CD4-positive, alpha-beta T cell treated with Interleukin-15 for 4 hours (primary cell): ENCODE measurements around the gene CCAR1.
"Not testable (repeated sequence)": the region's sequence is repeated elsewhere in the genome, so short reads cannot be mapped to it uniquely, and the experiment has no call there.

Experiments used
- DNase-seq: peaks from one replicate; pipeline ENCODE4 v3.0.0-alpha.2; 2020; ENCODE audit warnings: low spot score

Gene CCAR1

GRCh38 chr10:68767407-68767806 is 46.4 kb downstream of the CCAR1 start:
- DNase-seq = not testable (repeated sequence)

DNA sequence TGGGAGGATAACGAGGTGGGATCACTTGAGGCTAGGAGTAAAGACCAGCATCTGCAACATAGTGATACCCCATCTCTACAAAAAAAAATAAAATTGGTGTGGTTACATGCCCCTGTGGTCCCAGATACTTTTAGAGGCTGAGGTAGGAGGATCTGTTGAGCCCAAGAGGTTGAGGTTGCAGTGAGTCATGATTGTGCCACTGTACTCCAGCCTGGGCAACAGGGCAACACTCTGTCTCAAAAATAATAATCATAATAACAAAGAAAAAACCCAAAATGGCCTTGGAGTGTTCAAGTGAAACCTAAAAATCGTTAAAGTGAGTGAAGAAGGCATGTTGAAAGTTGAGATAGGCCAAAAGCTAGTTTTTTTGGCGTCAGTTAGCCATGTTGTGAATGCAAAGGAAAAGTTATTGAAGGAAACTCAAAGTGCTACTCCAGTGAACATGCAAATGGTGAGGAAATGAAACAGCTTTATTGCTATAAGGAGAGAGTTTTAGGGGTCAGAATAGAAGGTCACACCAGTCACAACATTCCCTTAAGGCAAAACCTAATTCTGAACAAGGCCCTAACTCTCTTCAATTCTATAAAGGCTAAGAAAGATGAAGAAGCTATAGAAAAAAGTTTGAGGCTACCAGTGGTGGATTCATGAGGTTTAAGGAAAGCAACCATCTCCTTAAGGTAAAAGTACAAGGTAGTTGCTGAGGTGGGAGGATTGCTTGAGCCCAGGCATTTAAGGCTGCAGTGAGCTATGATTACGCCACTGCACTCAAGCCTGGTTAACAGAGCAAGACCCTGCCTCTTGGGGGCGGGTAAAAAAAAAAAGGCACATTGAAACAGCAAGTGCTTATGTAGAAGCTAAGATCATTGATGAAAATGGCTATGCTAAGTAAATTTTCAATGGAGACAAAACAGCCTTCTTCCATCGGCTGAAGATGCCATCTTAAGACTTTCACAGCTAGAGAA is 60.9 kb downstream of the CCAR1 start:
- no peak for DNase-seq

GRCh38 chr10:68784476-68784875 is 63.4 kb downstream of the CCAR1 start:
- DNase-seq = no peak

DNA sequence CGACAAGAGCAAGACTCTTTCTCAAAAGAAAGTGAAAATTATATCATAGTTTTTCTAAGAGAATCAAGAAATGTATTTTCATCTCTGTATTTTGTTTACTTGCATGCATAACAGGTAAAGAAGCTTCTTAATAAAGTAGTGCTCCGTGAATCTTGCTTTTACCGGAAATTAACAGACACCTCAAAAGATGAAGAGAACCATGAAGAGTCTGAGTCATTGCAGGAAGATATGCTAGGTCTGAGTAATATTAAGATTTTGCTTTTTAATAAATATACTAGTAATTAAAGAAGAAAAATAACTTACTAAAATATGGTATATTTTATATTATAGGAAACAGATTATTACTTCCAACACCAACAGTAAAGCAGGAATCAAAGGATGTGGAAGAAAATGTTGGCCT is 66.8 kb downstream of the CCAR1 start:
- no peak for DNase-seq

DNA sequence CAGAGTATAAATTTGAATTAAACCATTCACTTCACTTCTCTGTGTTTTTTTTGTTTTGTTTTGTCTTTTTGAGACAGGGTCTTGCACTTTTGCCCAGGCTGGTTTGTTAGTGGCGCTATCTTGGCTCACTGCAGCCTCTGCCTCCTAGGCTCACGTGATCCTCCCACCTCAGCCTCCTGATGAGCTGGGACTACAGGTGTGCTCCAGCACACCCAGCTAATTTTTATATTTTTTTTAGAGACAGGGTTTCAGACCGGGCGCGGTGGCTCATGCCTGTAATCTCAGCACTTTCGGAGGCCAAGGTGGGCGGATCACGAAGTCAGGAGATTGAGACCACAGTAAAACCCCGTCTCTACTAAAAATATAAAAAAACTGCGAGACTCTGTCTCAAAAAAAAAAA is 69.4 kb downstream of the CCAR1 start:
- DNase-seq = no peak

- no peak for DNase-seq
Observed at GRCh38 chr10:68792115-68792514, 71.1 kb downstream of the CCAR1 start.

DNA sequence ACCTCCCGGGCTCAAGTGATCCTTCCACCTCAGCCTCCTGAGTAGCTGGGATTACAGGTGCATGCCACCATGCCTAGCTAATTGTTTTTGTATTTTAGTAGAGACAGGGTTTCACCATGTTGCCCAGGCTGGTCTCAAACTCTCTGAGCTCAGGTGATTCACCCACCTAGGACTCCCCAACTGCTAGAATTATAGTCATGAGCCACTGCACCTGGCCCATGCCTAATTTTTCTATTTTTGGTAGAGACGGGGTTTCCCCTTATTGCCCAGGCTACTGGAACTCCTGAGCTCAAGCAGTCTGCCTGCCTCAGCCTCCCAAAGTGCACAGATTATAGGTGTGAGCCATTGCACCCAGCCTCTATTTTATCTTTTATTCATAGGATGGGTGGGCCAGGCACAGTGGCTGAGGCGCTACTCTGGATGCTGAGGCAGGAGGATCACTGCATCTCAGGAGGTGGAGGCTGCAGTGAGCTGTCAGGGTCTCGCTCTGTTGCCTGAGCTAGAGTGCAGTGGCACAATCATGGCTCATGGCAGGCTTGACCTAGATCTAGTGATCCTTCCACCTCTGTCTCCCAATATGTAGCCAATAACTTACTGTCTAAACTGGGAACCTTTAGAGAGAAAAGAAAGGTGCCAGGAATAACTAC is 75.0 kb downstream of the CCAR1 start:
- no peak for DNase-seq

- DNase-seq = no peak
Observed at GRCh38 chr10:68796605-68797004, 75.6 kb downstream of the CCAR1 start.

DNA sequence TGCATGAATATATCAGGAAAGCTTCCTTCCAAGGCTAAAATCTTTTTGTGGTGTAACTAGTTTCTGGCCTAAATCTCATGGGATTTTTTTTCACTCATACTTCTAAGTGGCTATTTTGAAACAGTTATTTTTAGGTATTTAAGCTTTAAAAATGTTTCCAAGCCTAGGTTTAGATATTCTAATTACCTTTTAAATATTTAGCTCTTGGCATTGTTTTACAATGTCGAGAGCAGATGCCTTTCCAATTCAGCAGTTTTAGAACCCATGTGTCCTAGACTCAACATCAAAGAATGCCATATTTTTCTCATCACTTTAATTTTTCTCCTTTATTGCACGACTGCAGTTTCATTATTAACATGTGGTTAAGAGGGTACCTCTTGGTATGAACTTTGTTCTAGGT is 79.2 kb downstream of the CCAR1 start:
- no peak for DNase-seq

GRCh38 chr10:68804692-68805091 is 83.7 kb downstream of the CCAR1 start:
- no peak for DNase-seq

DNA sequence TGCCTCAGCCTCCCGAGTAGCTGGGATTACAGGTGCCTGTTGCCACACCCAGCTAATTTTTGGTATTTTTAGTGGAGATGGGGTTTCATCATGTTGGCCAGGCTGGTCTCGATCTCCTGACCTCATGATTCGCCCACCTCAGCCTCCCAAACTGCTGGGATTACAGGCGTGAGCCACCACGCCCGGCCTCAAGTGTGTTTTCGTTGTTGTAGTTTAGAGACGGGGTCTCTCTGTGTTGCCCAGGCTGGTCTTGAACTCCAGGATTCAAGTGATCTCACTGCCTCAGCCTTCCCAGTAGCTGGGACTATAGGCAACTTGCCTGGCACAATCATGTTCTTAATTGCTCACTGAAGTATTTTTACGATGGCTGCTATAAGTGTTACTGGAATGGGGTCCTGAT is 89.8 kb downstream of the CCAR1 start:
- DNase-seq = not testable (repeated sequence)

DNA sequence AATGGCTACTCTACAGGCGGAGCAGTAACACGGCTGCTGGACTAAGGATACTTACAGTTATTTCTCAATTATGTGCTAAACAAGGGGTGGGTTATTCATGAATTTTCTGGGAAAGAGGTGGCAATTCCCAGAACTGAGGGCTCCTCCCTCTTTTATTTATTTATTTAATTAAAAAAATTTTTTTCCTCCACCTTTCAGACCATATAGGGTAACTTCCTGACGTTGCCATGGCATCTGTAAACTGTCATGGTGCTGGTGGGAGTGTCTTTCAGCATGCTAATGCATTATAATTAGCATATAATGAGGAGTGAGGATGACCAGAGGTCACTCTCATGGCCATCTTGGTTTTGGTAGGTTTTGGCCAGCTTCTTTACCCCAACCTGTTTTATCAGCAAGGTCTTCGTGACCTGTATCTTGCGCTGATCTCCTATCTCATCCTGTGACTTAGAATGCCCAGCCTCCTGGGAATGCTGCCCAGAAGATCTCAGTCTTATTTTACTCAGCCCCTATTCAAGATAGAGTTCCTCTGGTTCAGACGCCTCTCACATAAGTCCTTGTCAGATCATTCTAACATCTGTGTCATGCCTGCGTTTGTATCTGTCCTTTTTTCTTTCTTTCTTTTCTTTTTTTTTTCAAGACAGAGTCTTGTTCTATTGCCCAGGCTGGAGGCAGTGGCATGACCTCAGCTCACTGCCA is 90.4 kb downstream of the CCAR1 start:
- no peak for DNase-seq

GRCh38 chr10:68812420-68812819 is 91.4 kb downstream of the CCAR1 start:
- no peak for DNase-seq

- DNase-seq = no peak
Observed at GRCh38 chr10:68813559-68813958, 92.5 kb downstream of the CCAR1 start.

- no peak for DNase-seq
Observed at GRCh38 chr10:68816796-68817412, 95.9 kb downstream of the CCAR1 start.

DNA sequence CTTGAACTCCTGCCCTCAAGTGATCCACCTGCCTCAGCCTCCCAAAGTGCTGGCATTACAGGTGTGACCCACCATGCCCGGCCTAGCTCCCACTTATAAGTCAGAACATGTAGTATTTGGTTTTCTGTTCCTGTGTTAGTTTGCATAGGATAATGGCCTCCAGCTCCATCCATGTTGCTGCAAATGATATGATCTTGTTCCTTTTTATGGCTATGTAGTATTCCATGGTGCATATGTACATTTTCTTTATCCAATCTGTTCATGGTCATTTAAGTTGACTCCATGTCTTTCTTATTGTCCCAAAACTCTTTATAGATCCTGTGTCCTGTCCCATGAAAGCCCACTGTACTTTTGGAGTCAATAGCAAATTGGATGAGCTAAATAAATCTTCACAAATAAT is 99.3 kb downstream of the CCAR1 start:
- not testable (repeated sequence) for DNase-seq

GRCh38 chr10:68822626-68823025 is 101.6 kb downstream of the CCAR1 start:
- not testable (repeated sequence) for DNase-seq

DNA sequence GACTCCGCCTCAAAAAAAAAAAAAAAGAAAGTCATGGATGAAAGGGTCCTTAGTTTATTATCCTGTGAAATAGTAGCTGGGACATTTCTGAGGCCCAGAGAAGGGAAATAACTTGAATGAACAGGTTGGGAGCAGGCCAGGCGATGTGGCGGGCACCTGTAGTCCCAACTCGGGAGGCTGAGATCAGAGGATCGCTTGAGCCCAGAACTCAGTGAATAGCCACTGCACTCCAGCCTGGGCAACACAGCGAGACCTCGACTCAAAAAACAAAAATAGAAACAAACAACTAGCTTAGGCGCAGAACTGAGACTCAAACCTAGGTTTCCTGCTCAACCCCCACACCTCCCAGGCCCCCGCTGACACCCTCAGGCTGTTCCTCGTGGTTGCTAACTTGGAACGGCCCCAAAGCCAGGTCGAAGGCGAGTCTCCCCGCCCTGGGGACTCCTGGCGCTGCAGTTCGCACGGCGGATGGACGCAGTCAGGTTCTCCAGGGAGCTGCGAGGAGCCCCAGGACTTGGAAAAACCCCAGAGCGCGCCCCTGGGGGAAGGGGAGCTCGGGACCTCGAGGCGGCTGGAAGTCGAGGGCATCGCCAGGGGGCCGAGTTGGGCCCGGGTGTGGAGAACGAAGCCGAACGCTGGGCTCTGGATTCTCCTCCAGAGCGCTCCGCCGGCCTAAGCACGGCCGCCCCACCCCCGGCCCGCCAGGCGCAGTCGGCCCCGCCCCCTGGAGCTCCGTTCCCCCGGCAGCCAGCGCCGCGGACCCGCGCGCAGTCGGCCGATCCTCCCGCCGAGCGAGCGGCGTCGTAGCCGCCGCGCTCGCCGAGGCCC is 105.9 kb downstream of the CCAR1 start, which contains the start of gene STOX1:
Gene STOX1 (plus strand): TSS at position 768 of the 828 bp plus-strand sequence. CDS start 93 bp downstream, outside the sequence.
- DNase-seq = peak; percentile 25

DNA sequence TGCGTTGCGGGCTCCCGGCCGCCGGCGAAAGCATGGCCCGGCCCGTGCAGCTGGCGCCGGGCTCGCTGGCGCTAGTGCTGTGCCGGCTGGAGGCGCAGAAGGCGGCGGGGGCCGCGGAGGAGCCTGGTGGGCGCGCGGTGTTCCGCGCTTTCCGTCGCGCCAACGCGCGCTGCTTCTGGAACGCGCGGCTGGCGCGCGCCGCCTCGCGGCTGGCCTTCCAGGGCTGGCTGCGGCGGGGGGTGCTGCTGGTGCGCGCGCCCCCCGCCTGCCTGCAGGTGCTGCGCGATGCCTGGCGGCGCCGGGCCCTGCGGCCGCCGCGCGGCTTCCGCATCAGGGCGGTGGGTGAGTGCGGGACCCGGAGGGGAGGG is 106.5 kb downstream of the CCAR1 start:
- not testable (repeated sequence) for DNase-seq

- DNase-seq = not testable (repeated sequence)
Observed at GRCh38 chr10:68828083-68828601, 107.1 kb downstream of the CCAR1 start.

GRCh38 chr10:68828833-68829232 is 107.8 kb downstream of the CCAR1 start:
- DNase-seq = no peak
